ENCODE data around the gene TFDP1.

DNA sequence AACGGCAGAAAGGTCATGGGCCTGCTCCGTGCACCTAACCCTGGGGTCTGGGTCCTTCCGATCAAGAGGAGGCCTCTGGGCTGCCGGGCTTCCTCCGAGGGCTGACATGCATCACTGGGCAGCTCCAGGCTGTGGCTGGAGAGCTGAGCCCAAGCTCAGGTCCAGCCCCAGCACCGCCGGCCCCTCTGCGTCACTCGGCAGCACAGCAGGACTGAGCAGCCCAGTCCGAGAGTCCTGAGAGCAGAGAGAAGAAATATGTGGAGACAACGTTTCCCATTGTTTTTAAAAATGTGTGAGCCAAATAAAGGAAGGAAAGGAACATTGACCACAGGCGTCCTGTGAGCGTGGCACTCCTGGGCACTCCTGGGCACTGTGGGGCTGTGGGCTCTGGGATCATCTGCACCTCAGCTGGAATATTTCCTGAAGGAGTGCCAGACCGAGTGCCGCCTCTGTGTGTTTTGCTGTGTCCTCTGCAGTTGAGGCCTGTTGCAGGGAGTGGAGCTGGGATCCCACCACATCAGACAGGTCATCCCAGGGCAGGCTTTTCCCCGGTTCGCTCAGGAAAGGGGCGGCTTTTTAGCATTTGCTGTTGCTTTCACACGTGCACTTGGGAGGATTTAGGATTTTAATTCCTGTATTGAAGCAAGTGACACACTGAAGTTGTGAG lies 37.8 kb upstream of the TFDP1 start:
- TF ChIP-seq EZH2 (IDR thresholded peaks at IDR 0.05) (no peak), POLR2AphosphoS5 (IDR thresholded peaks at IDR 0.05; ENCODE audit: borderline replicate concordance, low read depth, low read length) (no peak)
